ENCODE data around the gene TBC1D8. TPM values are rescaled to one million over a fixed set of nuclear protein-coding genes. Genes with fewer than 3 reads are reported as not detected.
A peak's percentile ranks its signal among the peaks of the same experiment; 100 is the strongest.

TBC1D8 gene
- total and polyA plus RNA-seq, 2 of the 13 experiments (the other 11 are each of a cell fraction or from before 2014, with no cell fraction given) = 45.1 to 95.4 TPM

- TF ChIP-seq DR1 (CRISPR knock-in tag; IDR thresholded peaks at IDR 0.05) = no peak
- peak; percentile 84 for TF ChIP-seq XRCC5 (optimal IDR thresholded peaks at IDR 0.05; ENCODE audit: low read length)
- TF ChIP-seq ZNF720 (CRISPR knock-in tag; IDR thresholded peaks at IDR 0.05) = no peak
- TF ChIP-seq ZNF333 (CRISPR knock-in tag; IDR thresholded peaks at IDR 0.05; ENCODE audit: borderline replicate concordance) = peak; percentile 100
- TF ChIP-seq SP4 (CRISPR knock-in tag; IDR thresholded peaks at IDR 0.05) = no peak
- no peak for TF ChIP-seq GTF3A (CRISPR knock-in tag; conservative IDR thresholded peaks at IDR 0.05)
- no peak for TF ChIP-seq ZNF841 (CRISPR knock-in tag; IDR thresholded peaks at IDR 0.05; ENCODE audit: borderline replicate concordance)
- TF ChIP-seq SAP130 (CRISPR knock-in tag; IDR thresholded peaks at IDR 0.05; ENCODE audit: low read depth) = peak; percentile 23; the same call in 1 of the 2 replicates
- no peak for TF ChIP-seq HES4 (CRISPR knock-in tag; IDR thresholded peaks at IDR 0.05; ENCODE audit: borderline replicate concordance)
- TF ChIP-seq GFI1 (CRISPR knock-in tag; IDR thresholded peaks at IDR 0.05; ENCODE audit: borderline replicate concordance) = no peak
- no peak for TF ChIP-seq ARHGAP35 (CRISPR knock-in tag; IDR thresholded peaks at IDR 0.05; ENCODE audit: borderline replicate concordance)
- no peak for TF ChIP-seq TBX3 (IDR thresholded peaks at IDR 0.05; ENCODE audit: borderline replicate concordance)
- TF ChIP-seq ZSCAN22 (CRISPR knock-in tag; IDR thresholded peaks at IDR 0.05) = no peak
- no peak for TF ChIP-seq AGO1 (IDR thresholded peaks at IDR 0.05; ENCODE audit: low read depth, low read length, poor library complexity, severe bottlenecking)
- TF ChIP-seq ZNF549 (CRISPR knock-in tag; IDR thresholded peaks at IDR 0.05) = no peak
- TF ChIP-seq HNRNPL (IDR thresholded peaks at IDR 0.05; ENCODE audit: low read depth, low read length) = no peak
- no peak for TF ChIP-seq DNMT1 (CRISPR knock-in tag; IDR thresholded peaks at IDR 0.05)
- TF ChIP-seq GPN1 (CRISPR knock-in tag; IDR thresholded peaks at IDR 0.05; ENCODE audit: borderline replicate concordance) = no peak
- peak; percentile 68 for TF ChIP-seq STAG1 (CRISPR knock-in tag; IDR thresholded peaks at IDR 0.05)
- 0 out of 2 replicates have a peak, but pooled peaks have one; percentile 31 for TF ChIP-seq ZNF501 (CRISPR knock-in tag; IDR thresholded peaks at IDR 0.05)
- 0 out of 2 replicates have a peak, but pooled peaks have one; percentile 22 for TF ChIP-seq SMAD3 (CRISPR knock-in tag; IDR thresholded peaks at IDR 0.05)
- TF ChIP-seq HOXA9 (CRISPR knock-in tag; IDR thresholded peaks at IDR 0.05; ENCODE audit: borderline replicate concordance) = no peak
- no peak for TF ChIP-seq KDM5B (CRISPR knock-in tag; IDR thresholded peaks at IDR 0.05; ENCODE audit: borderline replicate concordance)
- no peak for TF ChIP-seq ZNF407 (CRISPR knock-in tag; IDR thresholded peaks at IDR 0.05; ENCODE audit: not compliant biosample characterization)
Observed at GRCh38 chr2:101188683-101189405, 37.7 kb upstream of the TBC1D8 start (continued).

All from HepG2 (cell line).